ENCODE measurements around the gene RASAL3. TPM values are rescaled to one million over a fixed set of nuclear protein-coding genes. Genes with fewer than 3 reads are reported as not detected.

The RASAL3 gene
- polyA plus RNA-seq, 2 of the 4 experiments (the other 2 are of a cell fraction) = not detected

GRCh38 chr19:15422296-15423075, 41.9 kb downstream of the RASAL3 start:
- Histone ChIP-seq H3K4me1 (peaks cover 6% of the 10 kb centered on the region), H3K9me3 (peaks cover 8% of the 10 kb centered on the region; the same call in 1 of the 3 replicates), H3K27ac (no peak overlapping the region), H3K4me3 (no peak overlapping the region), H3K4me2 (no peak overlapping the region)
- ChIA-PET CTCF (interaction anchor here (1.1 to 1.9 kb wide), 3 partner anchors 14 to 133 kb away, joined by 3 to 11 read pairs (median 6); no protein-coding TSS in a partner anchor), POLR2A (no interaction called here)
- DNase-seq (ENCODE audit: low read depth in 1 of 2, low spot score in 1 of 2) (no peak), FAIRE-seq (no peak), ATAC-seq (no peak)
- no peak for TF ChIP-seq PHF8 (IDR thresholded peaks at IDR 0.05; ENCODE audit: borderline replicate concordance, low read depth)
- TF ChIP-seq KDM1A (IDR thresholded peaks at IDR 0.05; ENCODE audit: low read depth) = no peak
- no peak for TF ChIP-seq EHMT2 (IDR thresholded peaks at IDR 0.05; ENCODE audit: low read depth)
- TF ChIP-seq CHD4 (IDR thresholded peaks at IDR 0.05; ENCODE audit: borderline replicate concordance) = no peak
- TF ChIP-seq RARB (CRISPR knock-in tag; IDR thresholded peaks at IDR 0.05) = no peak
- no peak for TF ChIP-seq CHD2 (IDR thresholded peaks at IDR 0.05; ENCODE audit: low read length, partially characterized antibody)
- no peak for TF ChIP-seq GATA3 (IDR thresholded peaks at IDR 0.05; ENCODE audit: borderline replicate concordance)
- TF ChIP-seq MAZ (IDR thresholded peaks at IDR 0.05; ENCODE audit: borderline replicate concordance, low read depth, low read length) = no peak
- no peak for TF ChIP-seq RAD21 (conservative IDR thresholded peaks at IDR 0.05 in 1 of 2, IDR thresholded peaks at IDR 0.05 in 1 of 2)
- no peak for TF ChIP-seq PBX3 (IDR thresholded peaks at IDR 0.05)
- no peak for TF ChIP-seq ZNF302 (CRISPR knock-in tag; IDR thresholded peaks at IDR 0.05)
- no peak for TF ChIP-seq RFX5 (IDR thresholded peaks at IDR 0.05)
- no peak for TF ChIP-seq ZC3H11A (IDR thresholded peaks at IDR 0.05)
- TF ChIP-seq ZFP36 (IDR thresholded peaks at IDR 0.05; ENCODE audit: borderline replicate concordance, partially characterized antibody) = no peak
- no peak for TF ChIP-seq ZSCAN20 (CRISPR knock-in tag; IDR thresholded peaks at IDR 0.05)
- no peak for TF ChIP-seq JUNB (IDR thresholded peaks at IDR 0.05)
- no peak for TF ChIP-seq TP53 (CRISPR knock-in tag; IDR thresholded peaks at IDR 0.05)
- TF ChIP-seq MYC (IDR thresholded peaks at IDR 0.05; ENCODE audit: borderline replicate concordance, low read length) = no peak
- WGBS (ENCODE audit: missing lambda C conversion rate) = 94% methylated on average over 20 of the region's 22 CpGs

- peaks cover 8% of the 10 kb centered on the region; the same call in 1 of the 3 replicates for H3K9me3 ChIP-seq
- H3K4me2 ChIP-seq = no peak overlapping the region
- TF ChIP-seq TFCP2L1 (CRISPR knock-in tag; IDR thresholded peaks at IDR 0.05) (no peak), MAX (IDR thresholded peaks at IDR 0.05) (no peak), JUN (IDR thresholded peaks at IDR 0.05) (no peak), ZSCAN20 (CRISPR knock-in tag; IDR thresholded peaks at IDR 0.05) (no peak), CBX8 (IDR thresholded peaks at IDR 0.05) (no peak), EHMT2 (IDR thresholded peaks at IDR 0.05; ENCODE audit: low read depth) (no peak), REST (IDR thresholded peaks at IDR 0.05) (no peak), CHD4 (IDR thresholded peaks at IDR 0.05; ENCODE audit: borderline replicate concordance) (no peak), RARB (CRISPR knock-in tag; IDR thresholded peaks at IDR 0.05) (no peak), EP300 (IDR thresholded peaks at IDR 0.05) (no peak), FOXS1 (CRISPR knock-in tag; IDR thresholded peaks at IDR 0.05) (no peak), SMC3 (IDR thresholded peaks at IDR 0.05) (no peak), HEYL (CRISPR knock-in tag; IDR thresholded peaks at IDR 0.05) (no peak)
- H3K4me3 ChIP-seq = no peak overlapping the region
- CTCF ChIA-PET = interaction anchor here (1.1 to 1.9 kb wide), 3 partner anchors 15 to 134 kb away, joined by 3 to 11 read pairs (median 6); no protein-coding TSS in a partner anchor
- no peak overlapping the region for H3K27ac ChIP-seq
- FAIRE-seq (no peak), ATAC-seq (no peak), DNase-seq (ENCODE audit: low read depth in 1 of 2, low spot score in 1 of 2) (no peak)
- POLR2A ChIA-PET = interaction anchor here (1.4 kb wide), 1 partner anchor 11 kb away, joined by 3 read pairs; no protein-coding TSS in a partner anchor
- WGBS (ENCODE audit: missing lambda C conversion rate) = 84% methylated on average over 12 of the region's 15 CpGs
- H3K4me1 ChIP-seq = peaks cover 13% of the 10 kb centered on the region
These were observed 42.6 kb downstream of the RASAL3 start for GRCh38 chr19:15421721-15422260.
